Peyer's patch (tissue), 4 donors: Measurements from ENCODE around the gene MKRN2OS. TPM values are rescaled to one million over a fixed set of nuclear protein-coding genes. Genes with fewer than 3 reads are reported as not detected.
A peak's percentile ranks its signal among the peaks of the same experiment; 100 is the strongest.
"Not testable (repeated sequence)": the region's sequence is repeated elsewhere in the genome, so short reads cannot be mapped to it uniquely, and the experiment has no call there.

Experiments
- DNase-seq, 3 donors: peaks; one replicate each; pipeline ENCODE4 v3.0.0-alpha.2; 2017 to 2019
- H3K27ac ChIP-seq, 4 donors: fragments of 200-600 bp; sonication (generic); one replicate each; pipeline ENCODE4 v1.5.1; 2016 to 2019
- H3K27me3 ChIP-seq, 2 donors: fragments of 200-600 bp; sonication (generic); one replicate each; pipeline ENCODE4 v1.5.1; 2019
- H3K36me3 ChIP-seq, 3 donors: fragments of 200-600 bp; sonication (generic); one replicate each; pipeline ENCODE4 v1.5.1; 2016 to 2019
- H3K4me1 ChIP-seq, 4 donors: fragments of 200-600 bp; sonication (generic); one replicate each; pipeline ENCODE4 v1.5.1; 2016 to 2019
- H3K4me3 ChIP-seq, 4 donors: fragments of 200-600 bp; sonication (generic); 1 replicate in 3 of 4; 2 replicates in 1 of 4; pipeline ENCODE4 v1.5.1; 2016 to 2019; ENCODE audit warnings: mild to moderate bottlenecking in 1 of 4
- H3K9me3 ChIP-seq, 4 donors: fragments of 200-600 bp; sonication (generic); one replicate each; pipeline ENCODE4 v1.5.1; 2016 to 2019; ENCODE audit warnings: mild to moderate bottlenecking in 1 of 4
- POLR2A ChIP-seq, 2 donors: fragments of 450-650 bp; IDR thresholded peaks; one replicate each; pipeline ENCODE4 v1.5.1; 2017; ENCODE audit warnings: antibody characterized with exemption in 2 of 2, mild to moderate bottlenecking in 2 of 2, moderate library complexity in 2 of 2
- total RNA-seq, 4 donors: library from RNA; depleted of rRNA; stranded (reverse); fragments of >200 nt; gene quantifications; one replicate each; pipeline ENCODE4 v1.1.0, GENCODE V29; 2016
- TF ChIP-seq, protein P1 (sequence below), 6 experiments: fragments of 450-650 bp in 4 of 6; fragments of 200-600 bp in 2 of 6; sonication (generic) in 1 of 6; IDR thresholded peaks; one replicate each; pipeline ENCODE4 v1.5.1; 2017 to 2019; ENCODE audit warnings: antibody characterized with exemption in 6 of 6, mild to moderate bottlenecking in 3 of 6, moderate library complexity in 1 of 6

The MKRN2OS gene
- total RNA-seq, 4 donors from 2014 or later: 6.6 to 17.2 (median 9.6) TPM

DNA sequence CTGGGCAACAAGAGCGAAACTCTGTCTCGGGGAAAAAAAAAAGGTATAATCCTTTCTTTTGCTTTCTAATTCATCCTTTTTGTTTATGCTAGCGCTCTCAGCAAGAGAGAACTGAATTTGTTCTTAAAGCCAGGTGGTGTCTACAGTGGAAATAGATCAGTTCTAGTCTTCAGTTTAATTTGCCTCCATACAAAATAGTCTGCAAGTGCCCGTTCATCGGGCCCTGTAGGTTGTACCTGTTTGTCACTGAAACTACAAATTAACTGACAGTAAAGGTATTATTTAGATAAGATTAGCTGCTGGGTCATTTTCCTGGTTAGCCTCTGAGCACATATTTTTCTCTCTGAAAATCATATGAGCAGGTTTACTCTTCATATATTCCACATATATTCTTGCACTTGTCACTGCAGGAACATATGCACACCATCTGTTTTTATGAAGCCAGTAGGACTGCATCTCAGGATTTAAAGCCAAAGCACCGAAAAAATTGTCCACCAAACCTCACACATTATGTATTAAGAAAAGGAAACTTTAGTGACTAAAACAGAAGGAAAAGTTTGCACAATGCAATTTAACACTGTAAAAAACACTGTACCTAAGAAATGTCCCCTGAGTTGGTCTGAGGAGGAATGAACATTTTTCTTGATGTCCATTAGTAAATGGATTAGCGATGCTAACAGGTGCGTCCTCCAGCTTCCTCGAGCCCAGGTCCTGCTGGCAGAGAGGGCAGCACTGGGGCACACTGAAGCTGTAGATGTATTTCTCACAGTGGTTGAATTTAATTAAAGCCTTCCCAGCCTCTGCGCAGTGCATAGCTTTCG lies 437 bp downstream of the MKRN2OS start:
- Histone ChIP-seq H3K27ac (peak overlapping the region in 3 of 4 donors; percentile 57 to 95 (median 74)), H3K36me3 (peaks cover 0 to 14% (median 0%) of the 10 kb centered on the region in 3 donors), H3K4me3 (peak overlapping the region in 3 of 4 donors; percentile 18 to 70 (median 53)), H3K27me3 (no peaks in the 10 kb centered on the region), H3K9me3 (no peaks in the 10 kb centered on the region), H3K4me1 (no peaks in the 10 kb centered on the region)
- no peak for DNase-seq
- TF ChIP-seq POLR2A (IDR thresholded peaks at IDR 0.05): peak; percentile 88 to 91
- TF ChIP-seq, protein P1, sequence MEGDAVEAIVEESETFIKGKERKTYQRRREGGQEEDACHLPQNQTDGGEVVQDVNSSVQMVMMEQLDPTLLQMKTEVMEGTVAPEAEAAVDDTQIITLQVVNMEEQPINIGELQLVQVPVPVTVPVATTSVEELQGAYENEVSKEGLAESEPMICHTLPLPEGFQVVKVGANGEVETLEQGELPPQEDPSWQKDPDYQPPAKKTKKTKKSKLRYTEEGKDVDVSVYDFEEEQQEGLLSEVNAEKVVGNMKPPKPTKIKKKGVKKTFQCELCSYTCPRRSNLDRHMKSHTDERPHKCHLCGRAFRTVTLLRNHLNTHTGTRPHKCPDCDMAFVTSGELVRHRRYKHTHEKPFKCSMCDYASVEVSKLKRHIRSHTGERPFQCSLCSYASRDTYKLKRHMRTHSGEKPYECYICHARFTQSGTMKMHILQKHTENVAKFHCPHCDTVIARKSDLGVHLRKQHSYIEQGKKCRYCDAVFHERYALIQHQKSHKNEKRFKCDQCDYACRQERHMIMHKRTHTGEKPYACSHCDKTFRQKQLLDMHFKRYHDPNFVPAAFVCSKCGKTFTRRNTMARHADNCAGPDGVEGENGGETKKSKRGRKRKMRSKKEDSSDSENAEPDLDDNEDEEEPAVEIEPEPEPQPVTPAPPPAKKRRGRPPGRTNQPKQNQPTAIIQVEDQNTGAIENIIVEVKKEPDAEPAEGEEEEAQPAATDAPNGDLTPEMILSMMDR (IDR thresholded peaks at IDR 0.05): peak in 1 of 6 experiments; percentile 7

DNA sequence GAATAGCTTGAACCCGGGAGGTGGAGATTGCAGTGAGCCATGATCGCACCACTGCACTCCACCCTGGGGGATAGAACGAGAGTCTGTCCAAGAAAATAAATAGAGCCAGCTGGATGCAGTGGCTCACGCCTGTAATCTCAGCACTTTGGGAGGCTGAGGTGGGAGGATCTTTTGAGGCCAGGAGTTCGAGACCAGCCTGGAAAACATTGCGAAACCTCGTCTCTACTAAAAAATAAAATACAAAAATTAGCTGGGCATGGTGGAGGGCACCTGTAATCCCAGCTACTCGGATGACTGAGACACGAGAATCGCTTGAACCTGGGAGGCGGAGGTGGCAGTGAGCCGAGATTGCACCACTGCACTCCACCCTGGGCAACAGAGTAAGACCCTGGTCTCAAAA lies 1.8 kb downstream of the MKRN2OS start:
- not testable (repeated sequence) for DNase-seq, H3K27me3 ChIP-seq

DNA sequence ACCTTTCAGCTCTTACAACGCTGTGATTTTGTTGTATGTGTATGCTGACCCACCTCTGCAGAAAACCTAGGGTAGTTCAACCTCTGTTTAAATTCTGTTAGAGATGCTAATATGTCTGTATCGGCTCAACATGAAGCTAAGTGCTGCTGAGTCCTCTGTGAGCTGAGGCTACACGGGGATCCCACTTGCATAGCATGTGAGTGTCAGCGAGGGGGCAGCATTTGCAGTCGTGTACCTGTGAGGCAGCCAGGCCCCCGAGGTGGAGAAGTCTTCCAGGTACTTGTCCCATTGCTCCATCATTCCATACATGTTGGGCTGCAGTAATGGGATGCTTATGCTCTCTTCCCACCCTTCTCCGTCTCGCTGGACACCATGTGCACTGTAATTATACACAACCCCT lies 3.7 kb downstream of the MKRN2OS start:
- H3K27ac ChIP-seq: no peak overlapping the region
- no peak overlapping the region for H3K4me3 ChIP-seq
- H3K9me3 ChIP-seq: no peaks in the 10 kb centered on the region
- H3K4me1 ChIP-seq: no peaks in the 10 kb centered on the region
- no peak for TF ChIP-seq POLR2A (IDR thresholded peaks at IDR 0.05)
- TF ChIP-seq, protein P1 (IDR thresholded peaks at IDR 0.05): peak in 2 of 6 experiments; percentile 12 to 18
- DNase-seq: no peak
- H3K27me3 ChIP-seq: no peaks in the 10 kb centered on the region
- peaks cover 0 to 15% (median 0%) of the 10 kb centered on the region in 3 donors for H3K36me3 ChIP-seq

More for the DNA sequence above, 1.8 kb downstream of the MKRN2OS start:
- H3K36me3 ChIP-seq: peaks cover 0 to 15% (median 0%) of the 10 kb centered on the region in 3 donors
- H3K4me3 ChIP-seq, H3K9me3 ChIP-seq, H3K27ac ChIP-seq, H3K4me1 ChIP-seq: not testable (repeated sequence)

DNA sequence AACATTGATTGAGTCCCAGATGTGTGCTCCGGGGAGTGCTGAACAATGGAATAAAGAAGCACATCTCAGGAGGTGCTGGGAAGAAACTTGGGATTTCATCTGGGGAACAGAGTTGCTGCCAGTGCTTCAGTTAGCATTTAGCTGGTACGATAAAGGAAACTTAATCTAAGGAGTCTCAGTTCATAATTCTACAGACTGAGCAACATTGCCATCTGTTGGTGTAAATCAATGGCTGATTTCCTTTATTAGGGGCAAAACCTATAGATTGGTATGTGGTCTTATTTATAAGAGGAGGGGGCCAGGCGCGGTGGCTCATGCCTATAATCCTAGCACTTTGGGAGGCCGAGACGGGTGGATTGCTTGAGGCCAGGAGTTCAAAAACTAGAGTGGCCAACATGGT lies 8.9 kb downstream of the MKRN2OS start:
- no peak overlapping the region for H3K27ac ChIP-seq
- TF ChIP-seq POLR2A (IDR thresholded peaks at IDR 0.05): no peak
- TF ChIP-seq, protein P1 (IDR thresholded peaks at IDR 0.05): peak in 1 of 6 experiments; percentile 10

DNA sequence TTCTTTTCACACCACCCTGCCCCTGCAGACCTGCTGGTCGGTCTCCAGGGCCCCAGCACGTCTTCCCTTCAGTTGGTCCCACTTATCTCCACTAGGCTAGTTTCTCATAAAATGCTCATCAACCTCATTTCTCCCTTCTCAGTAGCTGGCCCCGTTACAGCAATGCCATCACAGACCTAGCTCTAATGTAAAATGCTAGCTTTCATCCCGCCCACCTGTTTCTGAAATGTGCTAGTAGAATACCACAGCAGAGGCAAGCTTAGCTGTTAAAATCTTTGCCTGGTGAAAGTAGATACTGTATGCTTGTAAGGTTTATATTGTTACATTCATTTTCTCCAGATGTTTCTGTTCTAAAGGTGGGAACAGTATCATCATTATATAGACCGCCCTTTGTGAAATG lies 13.1 kb downstream of the MKRN2OS start:
- H3K9me3 ChIP-seq: no peaks in the 10 kb centered on the region
- no peaks in the 10 kb centered on the region for H3K27me3 ChIP-seq
- no peak overlapping the region for H3K27ac ChIP-seq
- H3K4me1 ChIP-seq: no peaks in the 10 kb centered on the region
- no peak for TF ChIP-seq POLR2A (IDR thresholded peaks at IDR 0.05)
- TF ChIP-seq, protein P1 (IDR thresholded peaks at IDR 0.05): no peak
- no peak for DNase-seq
- no peak overlapping the region for H3K4me3 ChIP-seq
- H3K36me3 ChIP-seq: peaks cover 0 to 22% (median 0%) of the 10 kb centered on the region in 3 donors

More for the DNA sequence above, 8.9 kb downstream of the MKRN2OS start:
- Histone ChIP-seq H3K4me3 (no peak overlapping the region), H3K9me3 (no peaks in the 10 kb centered on the region), H3K27me3 (no peaks in the 10 kb centered on the region), H3K4me1 (no peaks in the 10 kb centered on the region), H3K36me3 (peaks cover 0 to 14% (median 0%) of the 10 kb centered on the region in 3 donors)
- no peak for DNase-seq

DNA sequence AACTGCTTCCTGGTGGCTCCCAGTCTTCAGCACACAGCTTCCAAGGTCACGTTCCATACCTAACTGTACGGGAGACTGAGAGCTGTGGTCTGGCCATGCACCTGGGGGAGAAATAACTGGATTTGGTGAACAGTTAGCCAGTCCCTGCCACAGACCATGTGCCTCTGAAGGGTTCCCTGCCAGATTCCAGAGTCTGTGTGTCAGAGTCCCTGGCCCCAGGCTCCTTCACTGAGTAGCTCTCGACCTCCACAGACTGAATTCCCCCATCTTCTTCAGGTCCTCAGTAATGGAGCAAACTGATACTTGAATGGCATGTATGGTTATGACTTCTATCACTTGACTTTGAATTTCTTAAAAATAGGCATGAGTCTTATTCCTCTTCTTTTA lies 17.5 kb downstream of the MKRN2OS start:
- Histone ChIP-seq H3K27ac (no peak overlapping the region), H3K4me1 (no peaks in the 10 kb centered on the region), H3K9me3 (no peaks in the 10 kb centered on the region), H3K4me3 (no peak overlapping the region), H3K27me3 (no peaks in the 10 kb centered on the region), H3K36me3 (peaks cover 0 to 32% (median 0%) of the 10 kb centered on the region in 3 donors)
- TF ChIP-seq, protein P1 (IDR thresholded peaks at IDR 0.05): no peak
- no peak for TF ChIP-seq POLR2A (IDR thresholded peaks at IDR 0.05)
- DNase-seq: no peak
